Activated CD8-positive, alpha-beta T cell treated with anti-CD3 and anti-CD28 coated beads for 36 hours (primary cell): ENCODE data around the gene GRM5. TPM values are rescaled to one million over a fixed set of nuclear protein-coding genes. Genes with fewer than 3 reads are reported as not detected.

Experiments
- ATAC-seq: fragments of 200-7000 bp; cut with Tn5 transposase; one replicate; pipeline ENCODE4 v1.10.0; 2021; ENCODE audit warnings: mild to moderate bottlenecking, moderate library complexity
- CTCF ChIA-PET: fragments of 350-600 bp; sonication (Branson Sonifier 250); formaldehyde crosslinking; loops from one replicate; lab custom pipeline; 2021; ENCODE audit warnings: antibody characterized with exemption; lab: Charles Lee
- POLR2A ChIA-PET: fragments of 350-600 bp; sonication (Branson Sonifier 250); formaldehyde crosslinking; loops from one replicate; lab custom pipeline; 2021; ENCODE audit warnings: antibody characterized with exemption; lab: Charles Lee
- DNase-seq: peaks from one replicate; pipeline ENCODE4 v3.0.0-alpha.2; 2020
- H3K27ac Mint-ChIP-seq: one replicate; pipeline ENCODE4 v1.8.0; 2021; ENCODE audit warnings: mild to moderate bottlenecking, mixed read lengths
- H3K27me3 Mint-ChIP-seq: one replicate; pipeline ENCODE4 v1.8.0; 2021; ENCODE audit warnings: mixed read lengths
- H3K36me3 Mint-ChIP-seq: one replicate; pipeline ENCODE4 v1.8.0; 2021; ENCODE audit warnings: low read depth, mixed read lengths
- H3K4me1 Mint-ChIP-seq: one replicate; pipeline ENCODE4 v1.8.0; 2021; ENCODE audit warnings: low read depth, mixed read lengths
- H3K4me3 Mint-ChIP-seq: one replicate; pipeline ENCODE4 v1.8.0; 2021; ENCODE audit warnings: mild to moderate bottlenecking, moderate library complexity, mixed read lengths
- H3K9me3 Mint-ChIP-seq: one replicate; pipeline ENCODE4 v1.8.0; 2021; ENCODE audit warnings: mixed read lengths
- intact Hi-C: fragments of 100-400 bp; cut with micrococcal nuclease; formaldehyde crosslinking; loops from one replicate; pipeline ENCODE4 v1.10.0; 2022
- total RNA-seq, 2 experiments: library from RNA; stranded (reverse); gene quantifications; one replicate each; pipeline ENCODE4 v1.2.3, GENCODE V29; 2021
- TF ChIP-seq, protein P1 (sequence below): fragments of 200-600 bp; IDR thresholded peaks from one replicate; pipeline ENCODE4 v1.8.0; 2022; ENCODE audit warnings: antibody characterized with exemption, mild to moderate bottlenecking

GRM5 gene
- total RNA-seq, 2 experiments from 2014 or later = not detected

DNA sequence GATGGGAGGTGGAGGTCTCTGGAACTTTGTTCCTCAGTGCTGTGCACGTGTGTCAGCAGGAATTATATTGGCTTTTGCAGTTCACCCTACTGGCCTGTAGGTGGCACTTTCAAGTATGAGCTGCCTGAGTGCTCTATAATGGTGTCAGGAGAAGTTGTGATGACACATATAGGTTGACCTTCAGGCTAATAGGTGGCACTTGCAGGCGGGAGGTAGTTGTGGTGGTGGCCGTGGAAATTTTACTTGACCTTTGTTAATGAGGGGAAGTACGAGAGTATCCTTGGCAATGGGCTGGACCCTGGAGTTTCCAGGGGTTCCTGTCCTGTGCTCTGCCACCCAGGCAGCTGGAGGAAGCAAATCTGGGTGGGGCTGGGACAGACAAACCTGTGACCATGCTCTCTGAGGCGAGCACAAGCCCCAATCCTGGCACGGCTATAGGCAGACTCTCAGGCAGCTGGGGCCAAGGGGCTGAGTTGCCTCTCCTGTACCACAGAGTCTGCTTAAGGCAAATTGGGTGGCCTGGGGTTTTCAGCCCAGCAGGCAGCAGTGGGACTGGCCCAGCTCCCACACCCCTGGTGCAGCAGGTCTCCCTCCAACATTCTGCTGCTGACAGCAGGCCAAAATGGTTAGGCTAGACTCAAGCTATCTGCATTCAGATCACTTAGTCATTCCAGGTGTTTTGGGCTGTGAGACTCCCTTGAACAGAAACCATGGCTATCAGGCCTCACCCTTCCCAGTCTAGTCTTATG, 580.7 kb downstream of the GRM5 start:
- no peak overlapping the region for H3K27ac Mint-ChIP-seq
- DNase-seq (peak; percentile 57), ATAC-seq (peak; percentile 97)
- TF ChIP-seq, protein P1, sequence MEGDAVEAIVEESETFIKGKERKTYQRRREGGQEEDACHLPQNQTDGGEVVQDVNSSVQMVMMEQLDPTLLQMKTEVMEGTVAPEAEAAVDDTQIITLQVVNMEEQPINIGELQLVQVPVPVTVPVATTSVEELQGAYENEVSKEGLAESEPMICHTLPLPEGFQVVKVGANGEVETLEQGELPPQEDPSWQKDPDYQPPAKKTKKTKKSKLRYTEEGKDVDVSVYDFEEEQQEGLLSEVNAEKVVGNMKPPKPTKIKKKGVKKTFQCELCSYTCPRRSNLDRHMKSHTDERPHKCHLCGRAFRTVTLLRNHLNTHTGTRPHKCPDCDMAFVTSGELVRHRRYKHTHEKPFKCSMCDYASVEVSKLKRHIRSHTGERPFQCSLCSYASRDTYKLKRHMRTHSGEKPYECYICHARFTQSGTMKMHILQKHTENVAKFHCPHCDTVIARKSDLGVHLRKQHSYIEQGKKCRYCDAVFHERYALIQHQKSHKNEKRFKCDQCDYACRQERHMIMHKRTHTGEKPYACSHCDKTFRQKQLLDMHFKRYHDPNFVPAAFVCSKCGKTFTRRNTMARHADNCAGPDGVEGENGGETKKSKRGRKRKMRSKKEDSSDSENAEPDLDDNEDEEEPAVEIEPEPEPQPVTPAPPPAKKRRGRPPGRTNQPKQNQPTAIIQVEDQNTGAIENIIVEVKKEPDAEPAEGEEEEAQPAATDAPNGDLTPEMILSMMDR = peak; percentile 92
- CTCF ChIA-PET = interaction anchor here (0.7 to 3.4 kb wide), 21 partner anchors 11 to 469 kb away, joined by 3 to 19 read pairs (median 3); partner anchors contain the start of gene CTSC
- H3K36me3 Mint-ChIP-seq = no peaks in the 10 kb centered on the region
- POLR2A ChIA-PET = interaction anchor here (1.2 kb wide), 1 partner anchor 51 kb away, joined by 5 read pairs; no protein-coding TSS in a partner anchor
- intact Hi-C loops = no loop called here
- no peak overlapping the region for H3K4me3 Mint-ChIP-seq
- H3K4me1 Mint-ChIP-seq = peaks cover 6% of the 10 kb centered on the region
- no peaks in the 10 kb centered on the region for H3K27me3 Mint-ChIP-seq
- H3K9me3 Mint-ChIP-seq = no peaks in the 10 kb centered on the region

DNA sequence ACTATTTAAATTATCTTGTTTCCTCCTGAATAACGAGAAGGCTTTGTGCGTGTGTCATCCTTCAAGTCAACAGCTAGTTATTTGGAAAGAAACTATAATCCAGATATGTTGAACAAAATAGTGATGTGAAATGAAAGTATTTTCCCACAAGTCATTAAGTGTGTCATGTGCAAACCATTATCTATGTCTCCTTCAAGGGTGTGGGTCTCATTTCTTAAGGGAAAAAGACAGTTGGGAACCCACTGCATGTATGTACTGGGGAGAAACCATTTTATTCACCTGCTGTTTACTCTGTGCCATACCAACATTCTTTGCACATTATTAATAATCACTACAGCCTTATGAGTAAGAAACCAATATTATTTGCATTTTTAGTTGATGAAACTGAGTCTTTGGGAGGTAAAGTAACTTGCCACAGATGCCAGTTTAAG, 582.9 kb downstream of the GRM5 start:
- DNase-seq (no peak), ATAC-seq (no peak)
- TF ChIP-seq, protein P1 = no peak
- Mint-ChIP-seq H3K27ac (no peak overlapping the region), H3K9me3 (no peaks in the 10 kb centered on the region), H3K36me3 (no peaks in the 10 kb centered on the region), H3K4me1 (peaks cover 6% of the 10 kb centered on the region), H3K27me3 (no peaks in the 10 kb centered on the region), H3K4me3 (no peak overlapping the region)
- intact Hi-C loops = no loop called here
- ChIA-PET CTCF (no interaction called here), POLR2A (no interaction called here)

DNA sequence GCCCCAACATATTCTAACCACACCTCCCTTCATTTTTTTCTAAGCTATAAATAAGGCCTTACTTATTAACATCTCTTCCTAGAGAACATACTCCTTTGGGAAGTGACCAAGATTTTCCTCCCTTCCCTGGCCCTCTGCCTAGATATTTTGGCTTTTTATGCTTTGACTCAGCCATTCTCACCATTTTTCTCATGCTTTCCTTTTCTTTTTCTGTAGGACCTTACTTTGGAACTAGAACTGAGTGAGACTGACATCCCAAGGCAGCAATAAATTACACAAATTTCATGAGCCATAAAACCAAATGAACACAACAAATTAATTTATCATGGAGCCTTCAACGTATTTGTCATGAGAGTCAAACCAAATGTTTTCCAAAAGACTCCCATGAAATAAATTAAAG, 585.6 kb downstream of the GRM5 start:
- intact Hi-C loops = no loop called here
- ChIA-PET POLR2A (no interaction called here), CTCF (no interaction called here)
- no peak for ATAC-seq
- H3K27me3 Mint-ChIP-seq = no peaks in the 10 kb centered on the region
- H3K4me3 Mint-ChIP-seq = no peak overlapping the region
- no peak overlapping the region for H3K27ac Mint-ChIP-seq
- H3K9me3 Mint-ChIP-seq = no peaks in the 10 kb centered on the region
- H3K36me3 Mint-ChIP-seq = no peaks in the 10 kb centered on the region
- peaks cover 6% of the 10 kb centered on the region for H3K4me1 Mint-ChIP-seq
- DNase-seq = no peak
- TF ChIP-seq, protein P1 = no peak

DNA sequence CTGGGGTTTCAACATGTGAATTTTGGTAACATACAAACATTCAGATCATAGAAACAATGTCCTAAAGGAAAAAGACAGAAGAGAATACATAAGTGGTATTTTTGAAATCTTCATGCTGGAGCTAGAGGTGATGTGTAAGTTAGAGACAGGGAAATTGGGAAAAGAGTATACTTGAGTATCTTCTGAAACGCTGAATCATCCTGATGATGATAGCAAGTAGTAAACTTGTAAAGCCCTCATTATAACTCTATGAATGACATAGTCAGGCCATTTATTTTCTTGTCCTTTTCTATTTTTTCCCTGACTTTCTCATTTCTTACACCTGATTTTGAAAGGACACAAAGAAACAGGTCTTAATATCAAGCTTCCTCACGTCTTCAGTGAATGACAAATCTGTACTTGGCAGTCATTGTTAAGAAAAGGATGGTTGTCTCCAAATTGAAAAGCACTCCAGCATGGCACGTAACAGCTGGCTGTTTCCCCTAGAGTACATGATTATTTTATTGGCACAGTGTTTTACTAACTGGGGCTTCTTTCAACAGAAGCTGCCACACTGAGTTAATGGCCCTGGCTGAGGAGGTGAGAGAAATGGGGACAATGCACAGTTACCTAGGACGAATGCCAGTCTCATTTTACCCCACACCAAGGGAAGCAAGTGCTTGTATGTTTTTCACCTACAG, 587.5 kb downstream of the GRM5 start:
- ChIA-PET CTCF (interaction anchor here (0.8 kb wide), 1 partner anchor 135 kb away, joined by 3 read pairs; no protein-coding TSS in a partner anchor), POLR2A (no interaction called here)
- intact Hi-C loops = no loop called here
- Mint-ChIP-seq H3K9me3 (no peaks in the 10 kb centered on the region), H3K27ac (no peak overlapping the region), H3K4me3 (no peak overlapping the region), H3K27me3 (no peaks in the 10 kb centered on the region), H3K36me3 (no peaks in the 10 kb centered on the region), H3K4me1 (no peaks in the 10 kb centered on the region)
- TF ChIP-seq, protein P1 = no peak
- ATAC-seq = no peak
- DNase-seq = no peak

DNA sequence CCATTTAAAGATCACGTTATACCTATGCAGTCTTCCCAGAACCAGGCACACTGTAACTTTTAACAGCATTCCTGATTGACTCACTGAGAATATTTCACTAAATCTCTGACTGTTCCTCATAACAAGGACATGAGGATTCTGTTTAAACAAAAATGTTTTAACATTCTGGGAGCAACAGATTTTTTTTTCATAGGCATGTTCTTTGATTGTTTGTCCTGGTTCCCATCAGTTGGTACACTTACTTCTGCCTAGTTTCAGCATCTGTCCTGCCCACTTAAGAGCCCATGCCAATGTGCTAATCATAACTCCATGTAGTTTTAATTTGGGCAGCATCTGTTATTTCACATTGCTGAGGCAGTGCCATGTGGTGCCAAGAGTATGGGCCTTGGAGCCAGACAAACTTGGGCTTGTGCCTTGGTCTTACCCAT, 589.8 kb downstream of the GRM5 start:
- no peak for ATAC-seq
- intact Hi-C loops = no loop called here
- no peak for DNase-seq
- ChIA-PET CTCF (no interaction called here), POLR2A (no interaction called here)
- Mint-ChIP-seq H3K36me3 (no peaks in the 10 kb centered on the region), H3K4me1 (no peaks in the 10 kb centered on the region), H3K4me3 (no peak overlapping the region), H3K27ac (no peak overlapping the region), H3K9me3 (no peaks in the 10 kb centered on the region), H3K27me3 (no peaks in the 10 kb centered on the region)
- TF ChIP-seq, protein P1 = no peak
